DOHH2 (cell line): Measurements from ENCODE around the gene TPPP3.

Experiments used
- H3F3A ChIP-seq: fragments of 200-600 bp; sonication (generic), shearing (Covaris generic); 2 replicates; pipeline ENCODE4 v1.6.0; 2016; ENCODE audit warnings: antibody characterized with exemption, mild to moderate bottlenecking; ENCODE audit not compliant: control insufficient read depth, insufficient read depth
- H3K27ac ChIP-seq: fragments of 200-600 bp; sonication (generic); 2 replicates; pipeline ENCODE4 v1.5.1; 2014; ENCODE audit warnings: low read depth, mild to moderate bottlenecking, low read length, moderate library complexity
- H3K27me3 ChIP-seq: fragments of 200-600 bp; sonication (generic); 2 replicates; pipeline ENCODE4 v1.6.1; 2014; ENCODE audit warnings: mild to moderate bottlenecking, low read length, mixed read lengths; ENCODE audit not compliant: control insufficient read depth
- H3K36me3 ChIP-seq: fragments of 200-600 bp; sonication (generic); 2 replicates; pipeline ENCODE4 v1.6.1; 2014; ENCODE audit warnings: mild to moderate bottlenecking, low read length, moderate library complexity, mixed read lengths; ENCODE audit not compliant: control insufficient read depth
- H3K4me1 ChIP-seq: fragments of 200-600 bp; sonication (generic); 2 replicates; pipeline ENCODE4 v1.6.1; 2014; ENCODE audit warnings: mild to moderate bottlenecking, low read length, mixed read lengths; ENCODE audit not compliant: control insufficient read depth
- H3K4me2 ChIP-seq: fragments of 200-600 bp; sonication (generic); 2 replicates; pipeline ENCODE4 v1.6.0; 2014; ENCODE audit warnings: mild to moderate bottlenecking, low read length, moderate library complexity
- H3K4me3 ChIP-seq: fragments of 200-600 bp; sonication (generic); 2 replicates; pipeline ENCODE4 v1.5.1; 2014; ENCODE audit warnings: mild to moderate bottlenecking, low read length, mixed read lengths
- H3K79me2 ChIP-seq: fragments of 200-600 bp; sonication (generic); 2 replicates; pipeline ENCODE4 v1.6.1; 2014; ENCODE audit warnings: mild to moderate bottlenecking, low read length, mixed read lengths; ENCODE audit not compliant: control insufficient read depth
- H3K9me2 ChIP-seq: fragments of 200-600 bp; sonication (generic); replicated peaks from 2 replicates; pipeline ENCODE4 v1.6.1; 2014; ENCODE audit warnings: mild to moderate bottlenecking, low read length, mixed read lengths; ENCODE audit not compliant: control insufficient read depth
- H3K9me3 ChIP-seq: fragments of 200-600 bp; sonication (generic); 2 replicates; pipeline ENCODE4 v1.6.1; 2014; ENCODE audit warnings: antibody characterized with exemption, low read length, mixed read lengths; ENCODE audit not compliant: control insufficient read depth, insufficient read depth
- H4K20me1 ChIP-seq: fragments of 200-600 bp; sonication (generic); 2 replicates; pipeline ENCODE4 v1.6.0; 2014; ENCODE audit warnings: low read depth, mild to moderate bottlenecking, antibody characterized with exemption, low read length, moderate library complexity; ENCODE audit not compliant: control insufficient read depth, insufficient read depth
- EZH2phosphoT487 ChIP-seq: fragments of 200-600 bp; sonication (generic); IDR thresholded peaks from 2 replicates; pipeline ENCODE4 v1.6.1; 2017; ENCODE audit warnings: borderline replicate concordance, mild to moderate bottlenecking, antibody characterized with exemption, low read length, moderate library complexity, mixed read lengths
- TF ChIP-seq, protein P1 (sequence below): fragments of 200-600 bp; sonication (generic); IDR thresholded peaks from one replicate; pipeline ENCODE4 v1.5.1; 2014; ENCODE audit warnings: antibody characterized with exemption, mild to moderate bottlenecking, low read depth, low read length; ENCODE audit not compliant: poor library complexity, severe bottlenecking

The TPPP3 gene

DNA sequence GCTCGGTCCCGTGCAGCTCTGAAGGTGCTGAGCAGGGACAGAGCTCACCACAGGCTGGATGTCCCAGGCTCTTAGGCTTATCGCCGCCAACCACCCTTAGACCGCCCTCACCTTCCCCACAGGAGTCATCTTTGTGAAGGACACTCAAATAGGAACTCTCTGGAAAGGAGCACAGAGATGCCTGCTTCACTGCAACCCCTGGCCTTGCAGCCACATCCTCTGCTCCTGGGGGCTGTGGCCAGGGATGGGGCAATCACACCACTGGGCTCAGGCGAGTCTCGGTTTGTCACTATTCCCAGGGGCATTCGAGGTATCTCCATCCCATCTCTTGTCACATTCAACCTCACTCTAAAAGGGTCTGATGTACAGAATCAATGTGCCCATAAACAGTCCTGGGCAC, 12.0 kb upstream of the TPPP3 start:
- no peak overlapping the region for H3K4me2 ChIP-seq
- H3K27ac ChIP-seq, result no peak overlapping the region
- no peaks in the 10 kb centered on the region for H3K9me2 ChIP-seq
- no peak for TF ChIP-seq EZH2phosphoT487
- TF ChIP-seq, protein P1, sequence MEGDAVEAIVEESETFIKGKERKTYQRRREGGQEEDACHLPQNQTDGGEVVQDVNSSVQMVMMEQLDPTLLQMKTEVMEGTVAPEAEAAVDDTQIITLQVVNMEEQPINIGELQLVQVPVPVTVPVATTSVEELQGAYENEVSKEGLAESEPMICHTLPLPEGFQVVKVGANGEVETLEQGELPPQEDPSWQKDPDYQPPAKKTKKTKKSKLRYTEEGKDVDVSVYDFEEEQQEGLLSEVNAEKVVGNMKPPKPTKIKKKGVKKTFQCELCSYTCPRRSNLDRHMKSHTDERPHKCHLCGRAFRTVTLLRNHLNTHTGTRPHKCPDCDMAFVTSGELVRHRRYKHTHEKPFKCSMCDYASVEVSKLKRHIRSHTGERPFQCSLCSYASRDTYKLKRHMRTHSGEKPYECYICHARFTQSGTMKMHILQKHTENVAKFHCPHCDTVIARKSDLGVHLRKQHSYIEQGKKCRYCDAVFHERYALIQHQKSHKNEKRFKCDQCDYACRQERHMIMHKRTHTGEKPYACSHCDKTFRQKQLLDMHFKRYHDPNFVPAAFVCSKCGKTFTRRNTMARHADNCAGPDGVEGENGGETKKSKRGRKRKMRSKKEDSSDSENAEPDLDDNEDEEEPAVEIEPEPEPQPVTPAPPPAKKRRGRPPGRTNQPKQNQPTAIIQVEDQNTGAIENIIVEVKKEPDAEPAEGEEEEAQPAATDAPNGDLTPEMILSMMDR, result no peak
- H3K27me3 ChIP-seq, result no peaks in the 10 kb centered on the region
- H3K79me2 ChIP-seq, result no peaks in the 10 kb centered on the region
- no peaks in the 10 kb centered on the region for H3K9me3 ChIP-seq
- H3K4me3 ChIP-seq, result no peak overlapping the region
- no peaks in the 10 kb centered on the region for H4K20me1 ChIP-seq
- no peaks in the 10 kb centered on the region for H3F3A ChIP-seq
- no peaks in the 10 kb centered on the region for H3K36me3 ChIP-seq
- H3K4me1 ChIP-seq, result no peaks in the 10 kb centered on the region

- no peaks in the 10 kb centered on the region for H3F3A ChIP-seq
- no peak for TF ChIP-seq EZH2phosphoT487
- TF ChIP-seq, protein P1, result no peak
- no peaks in the 10 kb centered on the region for H4K20me1 ChIP-seq
- H3K27ac ChIP-seq, result no peak overlapping the region
- H3K4me1 ChIP-seq, result no peaks in the 10 kb centered on the region
- no peak overlapping the region for H3K4me3 ChIP-seq
- no peaks in the 10 kb centered on the region for H3K9me3 ChIP-seq
- no peaks in the 10 kb centered on the region for H3K36me3 ChIP-seq
- no peaks in the 10 kb centered on the region for H3K27me3 ChIP-seq
- no peaks in the 10 kb centered on the region for H3K79me2 ChIP-seq
- H3K4me2 ChIP-seq, result no peak overlapping the region
- no peaks in the 10 kb centered on the region for H3K9me2 ChIP-seq
Measured at GRCh38 chr16:67404740-67405226, 11.5 kb upstream of the TPPP3 start.

- Histone ChIP-seq H4K20me1 (no peaks in the 10 kb centered on the region), H3K9me3 (no peaks in the 10 kb centered on the region), H3K79me2 (no peaks in the 10 kb centered on the region), H3K4me1 (no peaks in the 10 kb centered on the region), H3F3A (no peaks in the 10 kb centered on the region), H3K27ac (no peak overlapping the region), H3K36me3 (no peaks in the 10 kb centered on the region), H3K4me2 (no peak overlapping the region), H3K4me3 (no peak overlapping the region), H3K27me3 (no peaks in the 10 kb centered on the region), H3K9me2 (no peaks in the 10 kb centered on the region)
- TF ChIP-seq EZH2phosphoT487, result no peak
- TF ChIP-seq, protein P1, result no peak
Measured at GRCh38 chr16:67403976-67404555, 10.8 kb upstream of the TPPP3 start.

GRCh38 chr16:67400901-67401300, 7.6 kb upstream of the TPPP3 start:
- H4K20me1 ChIP-seq, result no peaks in the 10 kb centered on the region
- H3F3A ChIP-seq, result no peaks in the 10 kb centered on the region
- peaks cover 1% of the 10 kb centered on the region; the same call in 1 of the 2 replicates for H3K27me3 ChIP-seq
- H3K4me3 ChIP-seq, result no peak overlapping the region
- no peaks in the 10 kb centered on the region for H3K79me2 ChIP-seq
- TF ChIP-seq EZH2phosphoT487, result no peak
- TF ChIP-seq, protein P1, result no peak
- H3K4me2 ChIP-seq, result no peak overlapping the region
- H3K9me2 ChIP-seq, result no peaks in the 10 kb centered on the region
- no peaks in the 10 kb centered on the region for H3K4me1 ChIP-seq
- no peak overlapping the region for H3K27ac ChIP-seq
- H3K36me3 ChIP-seq, result no peaks in the 10 kb centered on the region
- H3K9me3 ChIP-seq, result no peaks in the 10 kb centered on the region
